CD4-positive, CD25-positive, alpha-beta regulatory T cell (primary cell): ENCODE measurements around the gene HEXA. TPM values are rescaled to one million over a fixed set of nuclear protein-coding genes. Genes with fewer than 3 reads are reported as not detected.

Experiments
- ATAC-seq, 2 donors: fragments of 150-1000 bp; cut with Tn5 transposase; one replicate each; pipeline ENCODE4 v1.10.0; 2021; ENCODE audit warnings: low read depth in 2 of 2, moderate number of reproducible peaks in 2 of 2, moderate library complexity in 1 of 2
- DNase-seq, 3 donors: peaks; one replicate each; pipeline versions ENCODE4 v3.0.0 to v3.0.0-alpha.2; 2012 to 2022; ENCODE audit warnings: mixed read lengths in 1 of 3
- H3K27ac ChIP-seq: one replicate; pipeline ENCODE4 v1.7.0; 2013; ENCODE audit warnings: mild to moderate bottlenecking, low read length; ENCODE audit not compliant: insufficient read depth, poor library complexity, severe bottlenecking
- H3K27me3 ChIP-seq: one replicate; pipeline ENCODE4 v1.7.0; 2013; ENCODE audit warnings: low read length; ENCODE audit not compliant: control insufficient read depth, insufficient read depth
- H3K36me3 ChIP-seq: one replicate; pipeline ENCODE4 v1.7.0; 2013; ENCODE audit warnings: mild to moderate bottlenecking, low read length, moderate library complexity; ENCODE audit not compliant: control insufficient read depth, insufficient read depth
- H3K4me1 ChIP-seq: 2 replicates; pipeline ENCODE4 v1.7.0; 2013; ENCODE audit warnings: mild to moderate bottlenecking, low read length; ENCODE audit not compliant: insufficient read depth, control insufficient read depth, poor library complexity, severe bottlenecking
- H3K4me3 ChIP-seq: one replicate; pipeline ENCODE4 v1.7.0; 2013; ENCODE audit warnings: low read depth, mild to moderate bottlenecking, low read length, moderate library complexity
- H3K9me3 ChIP-seq, 2 experiments: 1 replicate in 1 of 2; 2 replicates in 1 of 2; pipeline ENCODE4 v1.7.0; 2013; ENCODE audit warnings: low read length in 2 of 2, mild to moderate bottlenecking in 1 of 2, moderate library complexity in 1 of 2; ENCODE audit not compliant: control insufficient read depth in 2 of 2
- H3K27ac Mint-ChIP-seq, 3 donors: one replicate each; pipeline ENCODE4 v1.8.0; 2020 to 2022; ENCODE audit warnings: mild to moderate bottlenecking in 3 of 3, mixed read lengths in 3 of 3, moderate library complexity in 2 of 3
- H3K27me3 Mint-ChIP-seq: one replicate; pipeline ENCODE4 v1.8.0; 2022; ENCODE audit warnings: mild to moderate bottlenecking, mixed read lengths
- H3K36me3 Mint-ChIP-seq: one replicate; pipeline ENCODE4 v1.8.0; 2020; ENCODE audit warnings: mixed read lengths
- H3K4me1 Mint-ChIP-seq, 4 donors: one replicate each; pipeline ENCODE4 v1.8.0; 2020 to 2022; ENCODE audit warnings: mixed read lengths in 4 of 4, mild to moderate bottlenecking in 1 of 4
- H3K4me3 Mint-ChIP-seq, 4 donors: one replicate each; pipeline ENCODE4 v1.8.0; 2020 to 2022; ENCODE audit warnings: mild to moderate bottlenecking in 4 of 4, mixed read lengths in 4 of 4, moderate library complexity in 3 of 4
- H3K9me3 Mint-ChIP-seq, 7 donors: one replicate each; pipeline ENCODE4 v1.8.0; 2020 to 2022; ENCODE audit warnings: mixed read lengths in 7 of 7, mild to moderate bottlenecking in 3 of 7, moderate library complexity in 2 of 7
- polyA plus RNA-seq, 4 donors: library from polyadenylated mRNA; unstranded; fragments of 300-500 nt; fragmentation: Illumina TruSeq; gene quantifications; one replicate each; pipeline ENCODE4 v1.2.3, GENCODE V29; 2021
- total RNA-seq: library from RNA; stranded (reverse); gene quantifications from one replicate; pipeline ENCODE4 v1.2.3, GENCODE V29; 2022

HEXA gene
- total and polyA plus RNA-seq, 5 donors from 2014 or later, result 81.9 to 97.4 (median 88.4) TPM

DNA sequence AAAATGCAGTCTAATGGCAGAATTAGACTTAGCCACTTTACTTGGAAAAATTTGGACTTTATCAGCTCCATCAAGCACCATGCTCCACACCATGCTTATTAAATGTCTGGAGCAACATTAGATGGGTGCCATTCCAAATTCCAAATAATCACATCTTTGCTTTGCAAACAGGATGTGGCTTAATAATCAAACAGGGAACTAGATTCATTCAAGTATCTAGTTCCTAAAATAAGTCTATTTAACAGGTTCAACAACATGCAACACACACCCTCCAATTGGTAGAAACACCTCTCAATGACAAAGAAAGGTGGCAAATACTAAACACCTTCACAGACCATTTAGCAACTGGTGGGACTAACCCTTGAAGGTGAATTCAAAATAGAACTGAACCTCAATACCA lies 3.5 kb downstream of the HEXA start:
- peaks cover 28 to 82% (median 55%) of the 10 kb centered on the region in 4 donors for H3K4me1 Mint-ChIP-seq
- Histone ChIP-seq H3K4me1 (peaks cover 33% of the 10 kb centered on the region), H3K36me3 (peaks cover 17% of the 10 kb centered on the region), H3K9me3 (no peaks in the 10 kb centered on the region), H3K4me3 (no peak overlapping the region), H3K27ac (no peak overlapping the region), H3K27me3 (no peaks in the 10 kb centered on the region)
- peak overlapping the region in 1 of 4 donors; percentile 94 for H3K4me3 Mint-ChIP-seq
- H3K27me3 Mint-ChIP-seq, result no peaks in the 10 kb centered on the region
- ATAC-seq (no peak), DNase-seq (no peak)
- peaks cover 18% of the 10 kb centered on the region for H3K36me3 Mint-ChIP-seq
- no peak overlapping the region for H3K27ac Mint-ChIP-seq
- no peaks in the 10 kb centered on the region for H3K9me3 Mint-ChIP-seq

DNA sequence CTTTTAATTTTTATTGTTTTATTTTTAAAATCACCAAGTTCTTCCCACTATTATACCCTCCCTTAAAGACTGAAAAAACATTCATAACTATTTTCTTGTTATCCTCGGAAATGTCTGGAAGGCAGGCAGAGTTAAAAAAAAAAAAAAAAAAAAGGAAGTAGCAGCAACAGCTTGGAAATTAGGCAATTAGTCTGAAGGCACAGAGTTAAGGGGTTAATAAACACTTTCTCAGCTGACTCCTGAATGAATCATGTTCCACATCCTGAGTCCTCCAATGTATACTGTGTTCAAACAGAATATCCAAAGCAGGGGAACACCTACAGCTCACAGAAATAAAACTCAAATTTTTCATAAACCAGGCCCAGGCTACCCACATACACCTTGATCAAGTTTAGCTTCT lies 5.8 kb downstream of the HEXA start:
- Histone ChIP-seq H3K9me3 (no peaks in the 10 kb centered on the region), H3K27ac (no peak overlapping the region), H3K4me1 (peaks cover 14% of the 10 kb centered on the region), H3K4me3 (no peak overlapping the region), H3K27me3 (no peaks in the 10 kb centered on the region), H3K36me3 (peaks cover 21% of the 10 kb centered on the region)
- no peaks in the 10 kb centered on the region for H3K27me3 Mint-ChIP-seq
- ATAC-seq (no peak), DNase-seq (no peak)
- H3K4me1 Mint-ChIP-seq, result peaks cover 24 to 83% (median 57%) of the 10 kb centered on the region in 4 donors
- no peaks in the 10 kb centered on the region for H3K9me3 Mint-ChIP-seq
- peaks cover 35% of the 10 kb centered on the region for H3K36me3 Mint-ChIP-seq
- no peak overlapping the region for H3K4me3 Mint-ChIP-seq
- H3K27ac Mint-ChIP-seq, result no peak overlapping the region

DNA sequence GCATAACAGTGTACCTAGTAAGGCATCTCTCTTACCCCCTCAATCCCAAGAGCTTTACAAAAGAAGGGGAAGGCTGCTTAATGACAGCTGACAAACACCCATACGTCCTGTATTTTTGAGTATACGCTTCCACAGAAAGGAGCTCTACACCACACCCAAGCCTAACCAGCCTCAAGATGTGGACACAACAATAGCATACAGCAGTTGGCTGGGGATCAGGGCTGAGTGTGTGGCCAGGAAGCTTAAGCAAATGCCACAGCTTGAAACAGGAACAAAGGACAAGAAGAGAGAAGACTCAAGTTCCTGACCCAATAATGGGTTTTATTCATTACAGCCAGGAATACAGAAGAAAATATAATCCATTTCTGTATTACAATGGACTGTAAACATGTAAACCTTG lies 6.9 kb downstream of the HEXA start:
- peaks cover 3% of the 10 kb centered on the region for H3K4me1 ChIP-seq
- DNase-seq, result no peak

DNA sequence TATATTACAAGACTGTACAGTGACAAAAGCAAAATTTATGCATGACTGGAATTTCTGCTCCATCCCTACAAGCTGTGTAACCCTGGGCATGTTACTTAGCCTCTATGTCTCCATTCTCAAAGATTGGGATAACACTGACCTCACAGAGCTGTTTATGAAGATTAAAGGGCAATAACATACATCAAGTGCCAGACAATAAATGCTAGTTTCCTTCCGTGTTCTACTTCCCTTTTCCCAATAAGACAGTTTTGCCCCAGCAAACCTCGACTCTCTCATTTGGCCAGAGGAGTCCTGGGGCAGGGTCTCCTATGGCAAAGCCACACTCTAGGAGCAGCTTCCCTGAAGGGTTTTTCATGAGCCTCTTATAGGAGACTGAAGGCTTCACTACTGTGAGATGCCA lies 7.5 kb downstream of the HEXA start:
- DNase-seq (no peak), ATAC-seq (no peak)
- H3K27ac Mint-ChIP-seq, result no peak overlapping the region
- Histone ChIP-seq H3K4me3 (no peak overlapping the region), H3K36me3 (peaks cover 21% of the 10 kb centered on the region), H3K27ac (no peak overlapping the region), H3K9me3 (no peaks in the 10 kb centered on the region), H3K27me3 (no peaks in the 10 kb centered on the region), H3K4me1 (peaks cover 3% of the 10 kb centered on the region)
- H3K36me3 Mint-ChIP-seq, result peaks cover 35% of the 10 kb centered on the region
- no peaks in the 10 kb centered on the region for H3K27me3 Mint-ChIP-seq
- peaks cover 15 to 66% (median 43%) of the 10 kb centered on the region in 4 donors for H3K4me1 Mint-ChIP-seq
- H3K9me3 Mint-ChIP-seq, result no peaks in the 10 kb centered on the region
- H3K4me3 Mint-ChIP-seq, result no peak overlapping the region

More for the DNA sequence above, 6.9 kb downstream of the HEXA start:
- no peaks in the 10 kb centered on the region for H3K9me3 Mint-ChIP-seq
- Histone ChIP-seq H3K36me3 (peaks cover 21% of the 10 kb centered on the region), H3K4me3 (no peak overlapping the region), H3K27ac (no peak overlapping the region), H3K9me3 (no peaks in the 10 kb centered on the region), H3K27me3 (no peaks in the 10 kb centered on the region)
- ATAC-seq, result no peak
- H3K36me3 Mint-ChIP-seq, result peaks cover 35% of the 10 kb centered on the region
- peaks cover 16 to 72% (median 47%) of the 10 kb centered on the region in 4 donors for H3K4me1 Mint-ChIP-seq
- no peak overlapping the region for H3K4me3 Mint-ChIP-seq
- H3K27me3 Mint-ChIP-seq, result no peaks in the 10 kb centered on the region
- H3K27ac Mint-ChIP-seq, result peak overlapping the region in 1 of 3 donors; percentile 45

DNA sequence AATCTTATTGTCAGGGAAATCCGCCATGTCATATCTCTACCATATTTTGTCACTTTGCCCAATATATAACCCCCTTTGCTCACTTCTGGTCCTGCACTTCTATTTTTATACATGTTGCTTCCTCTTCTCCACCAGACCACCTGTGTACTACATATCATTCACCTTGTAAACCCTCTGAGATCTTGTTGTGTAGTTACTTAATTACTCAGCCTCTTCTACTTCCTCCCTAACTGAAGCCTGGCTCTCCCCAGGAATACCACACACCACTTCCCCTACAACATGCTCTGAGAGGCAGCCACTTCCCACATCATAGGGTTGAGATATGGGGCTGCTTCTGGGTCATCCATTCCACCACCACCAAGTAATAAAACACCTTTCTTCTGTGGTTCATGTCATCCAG lies 10.0 kb downstream of the HEXA start:
- no peaks in the 10 kb centered on the region for H3K9me3 ChIP-seq
- no peak overlapping the region for H3K4me3 ChIP-seq
- no peaks in the 10 kb centered on the region for H3K27me3 Mint-ChIP-seq
- no peaks in the 10 kb centered on the region for H3K9me3 Mint-ChIP-seq
- H3K27ac ChIP-seq, result no peak overlapping the region
- peaks cover 32% of the 10 kb centered on the region for H3K36me3 Mint-ChIP-seq
- H3K27ac Mint-ChIP-seq, result peak overlapping the region in 2 of 3 donors; percentile 7 to 48
- H3K4me1 ChIP-seq, result peaks cover 3% of the 10 kb centered on the region
- H3K36me3 ChIP-seq, result peaks cover 17% of the 10 kb centered on the region
- H3K27me3 ChIP-seq, result no peaks in the 10 kb centered on the region
- ATAC-seq (peak; percentile 39 to 52), DNase-seq (peak in 2 of 3 donors; percentile 5 to 51)
- H3K4me1 Mint-ChIP-seq, result peaks cover 15 to 47% (median 32%) of the 10 kb centered on the region in 4 donors
- H3K4me3 Mint-ChIP-seq, result peak overlapping the region in 1 of 4 donors; percentile 4

DNA sequence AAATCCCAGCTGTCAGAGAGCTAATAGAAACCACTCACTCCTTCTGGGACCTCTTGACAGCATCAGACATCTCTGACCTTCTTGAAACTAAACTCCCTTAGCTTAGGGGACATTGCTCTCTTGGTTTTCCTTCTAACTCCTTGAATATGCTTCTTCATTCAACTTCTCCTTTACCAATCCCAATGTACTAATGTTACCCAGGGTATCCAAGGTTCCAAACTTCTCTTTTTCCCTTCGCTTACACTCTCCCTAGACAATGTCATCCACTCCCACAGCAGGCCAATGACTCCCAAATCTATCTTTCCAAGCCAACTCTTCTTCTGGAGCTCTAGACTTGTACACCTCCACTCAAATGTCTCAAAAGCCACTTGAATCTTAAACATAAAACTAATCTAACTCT lies 14.6 kb downstream of the HEXA start:
- H3K4me1 Mint-ChIP-seq, result peaks cover 10 to 31% (median 25%) of the 10 kb centered on the region in 4 donors
- H3K27me3 Mint-ChIP-seq, result no peaks in the 10 kb centered on the region
- no peaks in the 10 kb centered on the region for H3K9me3 Mint-ChIP-seq
- Histone ChIP-seq H3K27ac (no peak overlapping the region), H3K36me3 (peaks cover 14% of the 10 kb centered on the region), H3K27me3 (no peaks in the 10 kb centered on the region), H3K9me3 (no peaks in the 10 kb centered on the region), H3K4me3 (no peak overlapping the region), H3K4me1 (peaks cover 12% of the 10 kb centered on the region)
- DNase-seq (no peak), ATAC-seq (no peak)
- H3K36me3 Mint-ChIP-seq, result peaks cover 15% of the 10 kb centered on the region
- H3K27ac Mint-ChIP-seq, result no peak overlapping the region
- no peak overlapping the region for H3K4me3 Mint-ChIP-seq

DNA sequence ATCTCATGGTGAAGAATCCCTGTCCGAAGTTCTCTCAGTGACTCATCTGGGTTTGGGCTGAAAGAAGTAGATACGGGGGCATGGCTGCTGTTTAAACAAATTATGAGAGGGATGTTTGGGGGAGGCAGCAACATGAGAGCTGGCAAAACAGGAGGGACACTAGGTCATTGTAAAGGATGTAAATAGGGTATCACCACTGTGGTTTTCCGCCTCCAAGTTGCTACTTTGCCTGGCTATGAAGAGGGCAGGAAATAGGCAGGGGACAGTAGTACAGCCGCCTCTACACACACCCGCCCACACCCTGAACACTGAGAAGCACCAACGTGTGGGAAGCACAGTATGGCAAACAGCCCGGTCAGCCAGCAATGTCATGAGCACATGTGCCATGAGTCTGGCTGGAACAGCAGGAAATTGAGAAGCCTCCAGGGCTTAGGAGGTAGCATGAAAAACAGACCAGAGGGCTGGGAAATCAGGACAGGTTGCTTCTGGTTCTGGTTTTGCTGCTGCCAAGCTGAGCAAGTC lies 17.1 kb downstream of the HEXA start:
- no peak for DNase-seq
- Mint-ChIP-seq H3K4me3 (peak overlapping the region in 3 of 4 donors; percentile 42 to 73 (median 42)), H3K27me3 (no peaks in the 10 kb centered on the region), H3K9me3 (no peaks in the 10 kb centered on the region), H3K36me3 (peaks cover 16% of the 10 kb centered on the region), H3K4me1 (peaks cover 0 to 21% (median 16%) of the 10 kb centered on the region in 4 donors), H3K27ac (peak overlapping the region; percentile 21 to 51 (median 41))
- H3K9me3 ChIP-seq, result no peaks in the 10 kb centered on the region
- no peaks in the 10 kb centered on the region for H3K27me3 ChIP-seq
- H3K36me3 ChIP-seq, result peaks cover 37% of the 10 kb centered on the region
- no peak for ATAC-seq
- H3K4me3 ChIP-seq, result no peak overlapping the region
- no peak overlapping the region for H3K27ac ChIP-seq
- peaks cover 9% of the 10 kb centered on the region for H3K4me1 ChIP-seq

DNA sequence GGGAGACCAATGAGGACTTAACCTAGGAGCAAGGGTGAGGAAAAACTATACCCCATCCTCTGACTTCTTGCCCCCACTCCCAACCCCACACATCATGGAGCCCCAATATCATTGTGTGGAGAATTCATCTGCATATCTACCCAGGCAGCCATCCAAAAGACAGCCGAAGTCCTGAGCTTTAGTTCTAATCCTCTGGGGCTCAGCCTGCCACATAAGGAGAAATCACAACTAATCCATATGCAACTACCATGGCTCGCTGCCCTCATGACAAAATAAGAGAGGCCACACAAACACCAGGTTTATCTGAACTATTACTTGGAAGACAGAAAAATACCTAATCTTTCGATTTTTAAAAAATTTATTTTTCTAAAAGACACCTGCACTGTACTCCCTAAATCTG lies 17.7 kb downstream of the HEXA start:
- ATAC-seq, result no peak
- no peak overlapping the region for H3K27ac ChIP-seq
- peaks cover 9% of the 10 kb centered on the region for H3K4me1 ChIP-seq
- Mint-ChIP-seq H3K27me3 (no peaks in the 10 kb centered on the region), H3K36me3 (peaks cover 22% of the 10 kb centered on the region), H3K4me1 (peaks cover 0 to 21% (median 16%) of the 10 kb centered on the region in 4 donors), H3K27ac (peak overlapping the region in 1 of 3 donors; percentile 21), H3K4me3 (no peak overlapping the region), H3K9me3 (no peaks in the 10 kb centered on the region)
- H3K36me3 ChIP-seq, result peaks cover 43% of the 10 kb centered on the region
- no peaks in the 10 kb centered on the region for H3K9me3 ChIP-seq
- no peaks in the 10 kb centered on the region for H3K27me3 ChIP-seq
- DNase-seq, result no peak
- H3K4me3 ChIP-seq, result no peak overlapping the region
